Sigmoid colon (tissue), 7 donors: ENCODE results near the gene WNK2. TPM values are rescaled to one million over a fixed set of nuclear protein-coding genes. Genes with fewer than 3 reads are reported as not detected.

Experiments
- DNase-seq: peaks from one replicate; pipeline ENCODE4 v3.0.0-alpha.2; 2019
- H3K27ac ChIP-seq, 4 donors: fragments of 200-600 bp; sonication (generic); one replicate each; pipeline ENCODE4 v1.5.1; 2016 to 2019; ENCODE audit warnings: mild to moderate bottlenecking in 1 of 4
- H3K27me3 ChIP-seq, 3 donors: fragments of 200-600 bp; sonication (generic); one replicate each; pipeline ENCODE4 v1.5.1; 2019; ENCODE audit warnings: mild to moderate bottlenecking in 1 of 3
- H3K36me3 ChIP-seq, 4 donors: fragments of 200-600 bp; sonication (generic); one replicate each; pipeline ENCODE4 v1.5.1; 2016 to 2019
- H3K4me1 ChIP-seq, 4 donors: fragments of 200-600 bp; sonication (generic); one replicate each; pipeline ENCODE4 v1.5.1; 2017 to 2019
- H3K4me3 ChIP-seq, 4 donors: fragments of 200-600 bp; sonication (generic); one replicate each; pipeline ENCODE4 v1.5.1; 2017 to 2019; ENCODE audit warnings: mild to moderate bottlenecking in 2 of 4, moderate library complexity in 1 of 4
- H3K9me3 ChIP-seq, 4 donors: fragments of 200-600 bp in 3 of 4; sonication (generic) in 3 of 4; one replicate each; pipeline versions ENCODE4 v1.5.1 to v1.6.1; 2013 to 2019
- EP300 ChIP-seq, 4 donors: sonication (generic); formaldehyde crosslinking; IDR thresholded peaks; one replicate each; pipeline ENCODE4 v1.6.1; 2017; ENCODE audit warnings: antibody characterized with exemption in 4 of 4
- POLR2A ChIP-seq, 2 donors: fragments of 450-650 bp; IDR thresholded peaks; one replicate each; pipeline ENCODE4 v1.6.1; 2016; ENCODE audit warnings: antibody characterized with exemption in 2 of 2, mild to moderate bottlenecking in 2 of 2, moderate library complexity in 2 of 2
- POLR2AphosphoS5 ChIP-seq, 4 donors: sonication (generic); formaldehyde crosslinking; IDR thresholded peaks; one replicate each; pipeline ENCODE4 v1.6.1; 2017; ENCODE audit warnings: antibody characterized with exemption in 4 of 4
- WGBS, 2 donors: extraction: QIAGEN DNeasy Blood & Tissue Kit; methylation state at CpG; one replicate each; pipeline ENCODE4 v1.1.7; 2013; 5-methylcytosine and 5-hydroxymethylcytosine counted together
- intact Hi-C: fragments of 100-400 bp; cut with DNase I; formaldehyde crosslinking; loops from one replicate; pipeline ENCODE4 v1.15.1; 2023
- polyA plus RNA-seq, 3 donors: library from polyadenylated mRNA; stranded (reverse); fragments of 200-250 nt; gene quantifications; one replicate each; pipeline ENCODE4 v1.2.3, GENCODE V29; 2013
- total RNA-seq, 4 donors: library from RNA; depleted of rRNA; stranded (reverse); fragments of >200 nt; gene quantifications; one replicate each; pipeline ENCODE4 v1.1.0, GENCODE V29; 2016
- TF ChIP-seq, protein P1 (sequence below), 4 experiments: fragments of 450-650 bp in 3 of 4; fragments of 200-600 bp in 1 of 4; IDR thresholded peaks; one replicate each; pipeline ENCODE4 v1.5.1; 2016 to 2019; ENCODE audit warnings: antibody characterized with exemption in 4 of 4, mild to moderate bottlenecking in 3 of 4, moderate library complexity in 2 of 4
- donor health status: healthy with polysubstance abuse.
- donor health status: Bipolar disorder and iron deficiency.
- donor health status: healthy.

Gene WNK2
- total and polyA plus RNA-seq, 7 donors: 12.6 to 95.8 (median 20.0) TPM

DNA sequence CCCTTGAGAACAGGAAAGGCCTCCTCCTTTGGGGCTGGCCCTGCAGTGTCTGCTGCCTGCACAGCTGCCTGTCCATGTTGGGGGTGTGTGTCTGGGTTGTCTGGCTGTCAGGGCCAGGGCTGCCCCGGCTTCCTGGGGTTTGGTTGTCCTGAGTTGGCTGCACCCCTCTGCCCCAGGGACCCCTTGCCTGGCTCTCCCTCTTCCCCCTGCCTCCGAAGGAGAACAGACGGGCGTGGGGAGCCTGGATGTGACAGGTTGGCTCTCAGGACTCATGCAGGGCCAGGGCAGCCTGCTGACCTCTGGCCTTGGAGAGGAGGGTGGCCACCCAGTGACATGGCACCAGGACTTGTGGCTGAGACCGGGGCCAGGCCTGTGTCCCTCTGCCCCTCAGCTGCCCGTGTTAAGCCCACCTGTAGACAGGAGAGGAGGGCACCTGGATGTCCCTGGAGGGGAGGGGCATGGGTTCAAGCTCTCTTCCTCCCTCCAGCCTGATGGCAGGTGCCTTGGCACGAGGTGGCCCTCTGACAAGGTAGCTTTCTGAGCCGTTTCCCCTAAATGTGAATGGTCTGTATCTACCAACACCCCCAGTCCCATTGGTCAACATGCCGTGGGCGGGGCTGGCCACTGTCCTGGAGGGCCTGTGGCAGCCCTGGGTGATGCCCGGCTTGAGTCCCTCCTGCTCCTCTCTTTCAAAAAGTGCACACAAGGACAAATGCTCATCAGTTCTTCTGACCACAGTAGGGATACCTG, 34.9 kb downstream of the WNK2 start:
- TF ChIP-seq, protein P1, sequence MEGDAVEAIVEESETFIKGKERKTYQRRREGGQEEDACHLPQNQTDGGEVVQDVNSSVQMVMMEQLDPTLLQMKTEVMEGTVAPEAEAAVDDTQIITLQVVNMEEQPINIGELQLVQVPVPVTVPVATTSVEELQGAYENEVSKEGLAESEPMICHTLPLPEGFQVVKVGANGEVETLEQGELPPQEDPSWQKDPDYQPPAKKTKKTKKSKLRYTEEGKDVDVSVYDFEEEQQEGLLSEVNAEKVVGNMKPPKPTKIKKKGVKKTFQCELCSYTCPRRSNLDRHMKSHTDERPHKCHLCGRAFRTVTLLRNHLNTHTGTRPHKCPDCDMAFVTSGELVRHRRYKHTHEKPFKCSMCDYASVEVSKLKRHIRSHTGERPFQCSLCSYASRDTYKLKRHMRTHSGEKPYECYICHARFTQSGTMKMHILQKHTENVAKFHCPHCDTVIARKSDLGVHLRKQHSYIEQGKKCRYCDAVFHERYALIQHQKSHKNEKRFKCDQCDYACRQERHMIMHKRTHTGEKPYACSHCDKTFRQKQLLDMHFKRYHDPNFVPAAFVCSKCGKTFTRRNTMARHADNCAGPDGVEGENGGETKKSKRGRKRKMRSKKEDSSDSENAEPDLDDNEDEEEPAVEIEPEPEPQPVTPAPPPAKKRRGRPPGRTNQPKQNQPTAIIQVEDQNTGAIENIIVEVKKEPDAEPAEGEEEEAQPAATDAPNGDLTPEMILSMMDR (IDR thresholded peaks at IDR 0.05): no peak
- no peak for TF ChIP-seq POLR2AphosphoS5 (IDR thresholded peaks at IDR 0.05)
- no peak for TF ChIP-seq POLR2A (IDR thresholded peaks at IDR 0.05)
- no peak for TF ChIP-seq EP300 (IDR thresholded peaks at IDR 0.05)
- intact Hi-C loops: no loop called here
- Histone ChIP-seq H3K4me3 (no peak overlapping the region), H3K4me1 (peaks cover 0 to 53% (median 42%) of the 10 kb centered on the region in 4 donors), H3K9me3 (peaks cover 0 to 5% (median 0%) of the 10 kb centered on the region in 4 donors), H3K27ac (no peak overlapping the region), H3K27me3 (no peaks in the 10 kb centered on the region), H3K36me3 (no peaks in the 10 kb centered on the region)
- WGBS, 2 donors: 59 to 80% methylated on average over 11 of the region's 11 CpGs
- no peak for DNase-seq

DNA sequence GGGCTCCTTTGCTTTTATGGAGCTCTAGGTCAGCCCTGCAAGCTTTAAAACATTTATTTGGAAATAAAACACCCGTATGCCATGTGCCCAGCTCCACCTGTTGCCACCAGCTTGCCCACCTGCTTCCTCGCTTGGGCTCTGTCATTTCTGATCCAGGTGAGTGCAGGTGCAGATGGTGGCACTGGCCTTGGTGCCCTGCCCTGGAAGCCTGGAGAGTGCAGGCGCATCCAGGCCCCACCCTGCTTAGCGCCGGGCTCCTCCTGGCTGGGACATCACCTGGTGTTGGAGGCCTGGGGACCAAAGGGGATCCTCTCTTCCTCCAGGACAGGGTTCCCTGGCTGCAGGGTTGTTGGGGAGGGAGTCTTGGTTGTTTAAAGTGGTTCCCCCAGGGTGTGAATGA, 35.8 kb downstream of the WNK2 start:
- 24 to 82% methylated on average over 5 of the region's 5 CpGs for WGBS, 2 donors
- Histone ChIP-seq H3K4me3 (no peak overlapping the region), H3K27ac (no peak overlapping the region), H3K36me3 (no peaks in the 10 kb centered on the region), H3K9me3 (peaks cover 0 to 5% (median 0%) of the 10 kb centered on the region in 4 donors), H3K27me3 (no peaks in the 10 kb centered on the region), H3K4me1 (peaks cover 0 to 58% (median 46%) of the 10 kb centered on the region in 4 donors)
- intact Hi-C loops: no loop called here
- no peak for DNase-seq
- TF ChIP-seq, protein P1 (IDR thresholded peaks at IDR 0.05): no peak
- TF ChIP-seq POLR2A (IDR thresholded peaks at IDR 0.05) (no peak), EP300 (IDR thresholded peaks at IDR 0.05) (no peak), POLR2AphosphoS5 (IDR thresholded peaks at IDR 0.05) (no peak)

DNA sequence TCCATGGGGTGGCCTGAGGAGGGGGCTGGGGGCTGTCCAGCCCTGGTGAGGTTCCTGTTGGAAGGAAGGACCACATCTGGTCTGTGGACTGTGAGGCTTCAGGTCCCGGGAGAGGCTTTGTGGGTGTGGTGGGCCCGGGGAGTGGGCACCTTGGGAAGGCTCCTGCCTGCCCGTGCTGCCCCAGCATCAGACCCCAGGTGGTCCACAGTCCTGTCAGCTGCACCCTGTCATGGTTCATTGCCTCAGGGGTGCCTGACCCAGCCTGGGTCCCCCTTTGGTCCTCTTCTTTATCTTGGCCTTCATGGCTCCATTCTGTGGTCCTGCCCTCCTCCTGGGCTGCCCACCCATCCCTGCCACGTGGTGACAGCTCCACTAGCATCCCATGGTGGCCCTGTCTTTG, 36.7 kb downstream of the WNK2 start:
- no peak for TF ChIP-seq POLR2AphosphoS5 (IDR thresholded peaks at IDR 0.05)
- TF ChIP-seq EP300 (IDR thresholded peaks at IDR 0.05): no peak
- no peak for TF ChIP-seq POLR2A (IDR thresholded peaks at IDR 0.05)
- TF ChIP-seq, protein P1 (IDR thresholded peaks at IDR 0.05): no peak
- H3K36me3 ChIP-seq: no peaks in the 10 kb centered on the region
- DNase-seq: no peak
- no peak overlapping the region for H3K27ac ChIP-seq
- intact Hi-C loops: no loop called here
- H3K27me3 ChIP-seq: no peaks in the 10 kb centered on the region
- H3K4me3 ChIP-seq: no peak overlapping the region
- WGBS, 2 donors: 71 to 74% methylated on average over 4 of the region's 4 CpGs
- H3K4me1 ChIP-seq: peaks cover 0 to 67% (median 54%) of the 10 kb centered on the region in 4 donors
- peaks cover 0 to under 1% (median 0%) of the 10 kb centered on the region in 4 donors for H3K9me3 ChIP-seq

DNA sequence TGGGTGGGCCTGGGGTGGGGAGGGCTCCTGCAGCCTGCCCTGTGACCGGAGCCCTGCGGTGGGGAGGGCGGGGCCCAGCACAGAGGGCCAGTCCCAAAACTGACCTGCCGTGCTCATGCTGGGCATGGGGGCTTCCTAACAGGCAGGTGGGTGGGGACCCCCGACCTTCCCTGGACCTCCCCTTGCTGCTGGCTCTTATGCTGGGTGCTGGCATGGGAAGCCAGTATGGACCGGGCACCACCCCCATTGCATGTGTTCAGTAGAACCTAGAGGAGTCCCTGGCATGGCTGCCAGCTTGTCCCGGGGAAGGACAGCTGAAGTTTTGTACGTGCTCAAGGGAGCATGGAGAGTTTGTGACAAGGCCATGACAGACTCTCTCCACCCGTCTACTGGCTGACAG, 37.1 kb downstream of the WNK2 start:
- Histone ChIP-seq H3K4me1 (peaks cover 0 to 71% (median 58%) of the 10 kb centered on the region in 4 donors), H3K36me3 (no peaks in the 10 kb centered on the region), H3K27me3 (no peaks in the 10 kb centered on the region), H3K4me3 (no peak overlapping the region), H3K9me3 (no peaks in the 10 kb centered on the region), H3K27ac (no peak overlapping the region)
- intact Hi-C loops: no loop called here
- TF ChIP-seq POLR2AphosphoS5 (IDR thresholded peaks at IDR 0.05): no peak
- TF ChIP-seq, protein P1 (IDR thresholded peaks at IDR 0.05): no peak
- no peak for TF ChIP-seq EP300 (IDR thresholded peaks at IDR 0.05)
- TF ChIP-seq POLR2A (IDR thresholded peaks at IDR 0.05): no peak
- no peak for DNase-seq
- WGBS, 2 donors: 87 to 92% methylated on average over 9 of the region's 9 CpGs
